ENCODE measurements around the gene DPF3. TPM values are rescaled to one million over a fixed set of nuclear protein-coding genes. Genes with fewer than 3 reads are reported as not detected.

DPF3 gene
- total and polyA plus RNA-seq, 11 donors, result 13.5 to 53.8 (median 37.0) TPM

- Histone ChIP-seq H3K36me3 (peaks cover 0 to 3% (median 0%) of the 10 kb centered on the region in 9 donors), H3K27me3 (no peaks in the 10 kb centered on the region), H3K4me3 (no peak overlapping the region), H3K27ac (peak overlapping the region in 2 of 12 donors; percentile 1 to 41), H3K9me3 (no peaks in the 10 kb centered on the region), H3K4me1 (peaks cover 0 to 38% (median 3%) of the 10 kb centered on the region in 12 donors)
- TF ChIP-seq, protein P1, sequence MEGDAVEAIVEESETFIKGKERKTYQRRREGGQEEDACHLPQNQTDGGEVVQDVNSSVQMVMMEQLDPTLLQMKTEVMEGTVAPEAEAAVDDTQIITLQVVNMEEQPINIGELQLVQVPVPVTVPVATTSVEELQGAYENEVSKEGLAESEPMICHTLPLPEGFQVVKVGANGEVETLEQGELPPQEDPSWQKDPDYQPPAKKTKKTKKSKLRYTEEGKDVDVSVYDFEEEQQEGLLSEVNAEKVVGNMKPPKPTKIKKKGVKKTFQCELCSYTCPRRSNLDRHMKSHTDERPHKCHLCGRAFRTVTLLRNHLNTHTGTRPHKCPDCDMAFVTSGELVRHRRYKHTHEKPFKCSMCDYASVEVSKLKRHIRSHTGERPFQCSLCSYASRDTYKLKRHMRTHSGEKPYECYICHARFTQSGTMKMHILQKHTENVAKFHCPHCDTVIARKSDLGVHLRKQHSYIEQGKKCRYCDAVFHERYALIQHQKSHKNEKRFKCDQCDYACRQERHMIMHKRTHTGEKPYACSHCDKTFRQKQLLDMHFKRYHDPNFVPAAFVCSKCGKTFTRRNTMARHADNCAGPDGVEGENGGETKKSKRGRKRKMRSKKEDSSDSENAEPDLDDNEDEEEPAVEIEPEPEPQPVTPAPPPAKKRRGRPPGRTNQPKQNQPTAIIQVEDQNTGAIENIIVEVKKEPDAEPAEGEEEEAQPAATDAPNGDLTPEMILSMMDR (IDR thresholded peaks at IDR 0.05), result no peak
- TF ChIP-seq POLR2A (IDR thresholded peaks at IDR 0.05), result no peak
- DNase-seq, result no peak
- WGBS, 4 donors, result 38 to 52% (median 41%) methylated on average over 12 of the region's 12 CpGs
- intact Hi-C loops (cut with DNase I), result no loop called here
- peak; percentile 9 to 22 (median 16) for ATAC-seq
These were observed 44.7 kb downstream of the DPF3 start for GRCh38 chr14:72849222-72849621.

GRCh38 chr14:72847721-72848120 is 46.2 kb downstream of the DPF3 start:
- peaks cover 0 to 35% (median 0%) of the 10 kb centered on the region in 12 donors for H3K4me1 ChIP-seq
- TF ChIP-seq, protein P1 (IDR thresholded peaks at IDR 0.05), result no peak
- no peak for TF ChIP-seq POLR2A (IDR thresholded peaks at IDR 0.05)
- H3K27ac ChIP-seq, result no peak overlapping the region
- DNase-seq, result no peak
- no peaks in the 10 kb centered on the region for H3K36me3 ChIP-seq
- WGBS, 4 donors, result 93 to 99% (median 98%) methylated on average over 4 of the region's 4 CpGs
- H3K27me3 ChIP-seq, result no peaks in the 10 kb centered on the region
- ATAC-seq, result no peak
- intact Hi-C loops (cut with DNase I), result no loop called here
- H3K4me3 ChIP-seq, result no peak overlapping the region
- H3K9me3 ChIP-seq, result no peaks in the 10 kb centered on the region

- peaks cover 0 to 24% (median 0%) of the 10 kb centered on the region in 12 donors for H3K4me1 ChIP-seq
- ATAC-seq (no peak), DNase-seq (no peak)
- no peaks in the 10 kb centered on the region for H3K36me3 ChIP-seq
- intact Hi-C loops (cut with DNase I), result no loop called here
- no peak overlapping the region for H3K4me3 ChIP-seq
- no peak for TF ChIP-seq POLR2A (IDR thresholded peaks at IDR 0.05)
- TF ChIP-seq, protein P1 (IDR thresholded peaks at IDR 0.05), result no peak
- no peaks in the 10 kb centered on the region for H3K27me3 ChIP-seq
- H3K9me3 ChIP-seq, result no peaks in the 10 kb centered on the region
- H3K27ac ChIP-seq, result no peak overlapping the region
- 73 to 86% (median 75%) methylated on average over 4 of the region's 4 CpGs for WGBS, 4 donors
These were observed 48.2 kb downstream of the DPF3 start for GRCh38 chr14:72845683-72846082.

- H3K27ac ChIP-seq, result no peak overlapping the region
- DNase-seq (no peak), ATAC-seq (peak in 1 of 4 donors; percentile 16)
- peaks cover 0 to 22% (median 0%) of the 10 kb centered on the region in 12 donors for H3K4me1 ChIP-seq
- intact Hi-C loops (cut with DNase I), result no loop called here
- H3K27me3 ChIP-seq, result no peaks in the 10 kb centered on the region
- no peaks in the 10 kb centered on the region for H3K9me3 ChIP-seq
- WGBS, 4 donors, result 75 to 89% (median 88%) methylated on average over 4 of the region's 4 CpGs
- H3K4me3 ChIP-seq, result no peak overlapping the region
- no peak for TF ChIP-seq POLR2A (IDR thresholded peaks at IDR 0.05)
- TF ChIP-seq, protein P1 (IDR thresholded peaks at IDR 0.05), result no peak
- no peaks in the 10 kb centered on the region for H3K36me3 ChIP-seq
These were observed 48.7 kb downstream of the DPF3 start for GRCh38 chr14:72845196-72845595.

Data from heart left ventricle (tissue), 16 donors.